ENCODE measurements around the gene DCK.

Gene DCK

GRCh38 chr4:71065991-71066510 lies 72.6 kb downstream of the DCK start:
- no peak for DNase-seq

DNA sequence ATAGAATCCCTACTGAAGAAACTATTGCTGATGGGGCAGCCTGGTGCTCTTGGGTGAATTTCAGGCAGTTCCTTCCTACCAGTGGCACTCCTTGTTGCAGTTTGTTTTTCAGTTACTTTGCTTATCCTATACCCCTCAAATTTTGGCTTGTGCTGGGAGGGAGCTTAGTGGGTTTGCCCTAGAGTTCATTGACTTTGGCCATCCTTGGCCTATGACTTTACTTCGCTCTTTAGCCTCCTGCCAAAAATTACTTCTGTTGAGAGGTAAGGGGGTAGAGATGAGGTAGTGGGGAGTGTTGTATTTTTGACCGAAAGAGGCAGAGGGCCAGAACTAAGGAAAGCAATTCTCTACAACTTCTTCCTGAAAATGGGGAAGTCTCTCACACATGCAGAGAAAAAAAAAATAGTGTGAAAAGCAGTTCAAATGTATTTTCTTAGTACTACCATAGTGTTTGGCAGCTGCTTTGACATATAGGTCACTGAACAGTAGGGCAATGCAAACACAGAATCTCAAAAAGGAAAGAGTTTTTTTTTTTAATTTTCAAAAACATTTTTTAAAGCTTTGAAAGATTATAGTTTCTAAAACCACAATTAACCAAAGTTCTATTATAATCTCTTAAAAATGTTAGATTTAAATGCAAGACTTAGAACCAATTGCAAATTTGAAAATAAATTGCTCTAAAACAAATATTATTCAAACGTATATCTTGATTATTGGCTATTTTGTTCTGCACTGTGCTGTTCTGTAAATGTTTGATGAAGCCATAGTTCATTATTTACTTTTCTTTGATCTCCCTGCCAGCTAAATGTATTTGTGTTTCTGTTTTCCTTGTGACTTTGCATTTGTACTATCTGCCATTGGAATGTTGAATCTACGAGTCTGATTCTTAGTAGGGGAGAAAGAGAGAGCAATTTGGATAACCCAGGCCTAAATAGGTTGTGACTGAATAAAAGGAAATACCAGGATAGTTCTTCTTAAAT lies 73.6 kb downstream of the DCK start:
- no peak for DNase-seq

GRCh38 chr4:71069063-71069462 lies 75.6 kb downstream of the DCK start:
- DNase-seq: no peak

DNA sequence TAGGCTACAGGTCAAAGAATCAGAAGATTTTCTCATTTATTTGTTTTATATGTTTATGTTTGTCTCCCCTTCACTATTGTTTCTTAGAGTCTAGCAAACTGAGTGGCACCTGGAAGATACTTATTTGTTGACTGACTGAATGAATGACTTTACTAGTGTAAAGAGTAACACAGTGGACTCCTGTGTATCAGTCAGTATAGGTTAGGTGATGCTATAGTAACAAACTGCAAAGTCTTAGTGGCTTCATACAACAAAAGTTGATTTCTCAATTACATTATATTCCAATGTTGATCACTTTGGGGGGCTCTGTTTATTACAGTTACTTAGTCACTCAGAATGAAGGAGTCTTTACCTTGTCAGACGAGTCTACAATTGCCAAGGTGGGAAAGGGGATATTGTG lies 76.6 kb downstream of the DCK start:
- DNase-seq: no peak

DNA sequence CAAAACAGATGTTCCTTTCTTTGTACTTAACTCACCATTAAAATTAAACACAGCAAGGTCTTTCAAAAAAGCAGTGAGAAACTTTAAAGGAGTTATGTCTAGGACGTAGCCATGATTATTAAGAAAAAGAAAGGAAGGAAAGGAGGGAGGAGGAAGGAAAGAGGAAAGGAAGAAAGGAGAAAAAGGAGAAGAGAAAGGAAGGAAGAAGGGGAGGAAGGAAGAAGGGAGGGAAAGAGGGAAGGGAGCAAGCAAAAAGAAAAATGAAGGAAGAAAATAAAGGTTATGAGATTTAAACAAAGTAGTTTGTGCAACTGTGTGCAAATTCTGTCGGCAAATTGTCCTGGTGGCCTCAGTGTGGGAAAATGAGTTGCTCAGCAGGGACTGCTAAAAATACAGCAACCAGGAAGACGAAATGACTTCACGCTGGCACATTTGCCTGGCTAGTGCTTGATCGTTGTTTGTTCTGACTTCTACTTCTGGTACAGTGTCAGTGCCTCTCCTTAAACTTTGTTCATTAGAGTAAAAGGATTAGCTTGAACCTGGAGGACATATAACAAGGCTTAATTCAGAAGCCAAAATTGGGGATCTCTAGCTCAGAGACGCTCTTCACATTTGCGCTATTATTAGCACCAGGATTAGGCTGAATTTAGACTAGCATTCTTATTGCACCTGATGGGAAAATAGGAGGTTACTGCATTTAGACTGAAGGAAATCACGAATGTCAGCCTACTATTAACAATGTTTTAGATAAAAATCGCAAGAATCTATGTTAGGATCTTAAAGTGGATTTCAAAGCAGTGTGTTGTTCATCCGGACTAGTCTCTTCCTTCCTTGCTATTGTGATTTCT lies 81.2 kb downstream of the DCK start:
- DNase-seq: no peak

Measured in activated gamma-delta T cell treated with Interleukin-2 at 50 U/mL for 16 hours (primary cell).